Measurements from ENCODE around the gene ELMO1.

- TF ChIP-seq CTCF (IDR thresholded peaks at IDR 0.05; ENCODE audit: low read depth, low read length) (no peak), POLR2A (IDR thresholded peaks at IDR 0.05; ENCODE audit: extremely low read depth, insufficient read length) (no peak), MYC (IDR thresholded peaks at IDR 0.05; ENCODE audit: low read depth, low read length) (no peak)
Observed at GRCh38 chr7:36910859-36911258, 537.8 kb downstream of the ELMO1 start.

Measured in NB4 (cell line).